Endometrial microvascular endothelial cells (primary cell): ENCODE measurements around the gene GFER. TPM values are rescaled to one million over a fixed set of nuclear protein-coding genes. Genes with fewer than 3 reads are reported as not detected.

Source experiments
- in situ Hi-C: cut with HindIII; loops from 2 replicates; pipeline ENCODE4 v1.10.0; 2017; ENCODE audit warnings: low sequenced_read_pairs, low pct_unique_long_range_greater_than_20kb; ENCODE audit errors: inconsistent ontology term
- total RNA-seq: library from RNA; depleted of rRNA; stranded (reverse); fragments of >200 nt; gene quantifications from one replicate; pipeline ENCODE4 v1.2.3, GENCODE V29; 2015; ENCODE audit errors: inconsistent ontology term

The GFER gene
- total RNA-seq, 1 donor from 2014 or later, result 17.2 TPM

DNA sequence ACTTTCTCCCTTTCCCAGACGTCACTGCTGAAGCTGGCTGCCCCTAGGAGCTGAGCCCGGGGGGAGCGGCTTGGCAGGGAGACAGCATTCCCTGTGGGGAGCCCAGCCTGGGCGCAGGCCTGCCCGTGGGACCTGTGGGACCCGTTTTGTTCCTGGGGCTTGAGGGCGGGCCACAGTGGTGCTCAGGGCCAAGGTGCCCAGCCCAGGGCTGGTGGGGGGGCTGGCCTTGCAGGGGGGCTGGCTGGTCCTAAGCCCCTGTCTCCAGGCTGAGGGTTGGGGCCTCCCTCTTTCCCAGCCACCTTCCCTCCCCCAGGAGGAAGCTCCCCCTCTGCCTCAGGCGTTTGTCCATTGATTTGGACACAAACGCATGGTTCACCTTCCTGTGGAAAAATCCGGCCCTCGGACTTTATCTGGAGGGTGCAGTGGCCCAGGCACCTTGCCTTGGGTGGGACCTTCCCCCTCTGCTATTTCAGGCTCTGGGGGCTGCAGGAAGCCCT, 47.1 kb downstream of the GFER start:
- in situ Hi-C loops, result loop anchor here (25.0 kb wide), 1 partner anchor 131 kb away; the partner anchor contains the start of gene TRAF7

DNA sequence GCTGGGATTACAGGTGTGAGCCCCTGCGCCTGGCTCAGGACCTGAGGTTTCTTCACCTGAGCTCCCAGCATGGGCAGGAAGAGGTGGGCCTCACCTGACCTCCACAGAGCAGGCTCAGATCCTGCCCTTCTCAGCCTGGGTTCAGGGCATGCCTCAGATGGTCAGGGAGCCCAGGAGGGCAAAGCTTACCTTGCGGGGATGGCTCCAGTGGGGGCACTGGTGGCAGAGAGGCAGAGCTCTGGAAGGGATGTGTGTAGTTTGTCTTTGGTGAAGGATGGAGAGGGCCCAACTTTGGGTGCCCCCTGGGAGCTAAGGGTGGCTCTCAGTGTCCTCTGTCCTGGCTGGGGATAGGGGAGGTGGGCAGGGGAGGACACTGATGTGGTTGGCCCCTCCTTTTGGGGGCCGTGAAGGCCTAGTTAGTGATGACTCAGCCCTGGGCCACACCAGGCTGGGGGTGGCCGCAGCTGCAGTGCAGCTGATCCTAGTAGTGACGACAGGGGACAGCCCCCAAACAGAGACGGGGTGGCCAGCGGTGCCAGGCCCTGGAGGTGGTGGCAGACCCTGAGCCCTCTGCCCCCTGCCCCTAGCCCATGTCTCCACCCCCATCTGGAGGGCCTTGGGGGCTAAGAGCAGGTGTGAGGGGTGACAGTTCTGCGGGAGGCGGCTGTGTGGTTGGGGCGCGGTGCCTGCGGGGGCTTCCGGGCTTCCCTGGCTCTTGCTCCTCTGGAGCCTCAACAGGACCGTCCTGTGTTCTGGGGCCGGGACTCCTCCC, 48.5 kb downstream of the GFER start:
- in situ Hi-C loops, result loop anchor here (25.0 kb wide), 1 partner anchor 130 kb away; the partner anchor contains the start of gene TRAF7

DNA sequence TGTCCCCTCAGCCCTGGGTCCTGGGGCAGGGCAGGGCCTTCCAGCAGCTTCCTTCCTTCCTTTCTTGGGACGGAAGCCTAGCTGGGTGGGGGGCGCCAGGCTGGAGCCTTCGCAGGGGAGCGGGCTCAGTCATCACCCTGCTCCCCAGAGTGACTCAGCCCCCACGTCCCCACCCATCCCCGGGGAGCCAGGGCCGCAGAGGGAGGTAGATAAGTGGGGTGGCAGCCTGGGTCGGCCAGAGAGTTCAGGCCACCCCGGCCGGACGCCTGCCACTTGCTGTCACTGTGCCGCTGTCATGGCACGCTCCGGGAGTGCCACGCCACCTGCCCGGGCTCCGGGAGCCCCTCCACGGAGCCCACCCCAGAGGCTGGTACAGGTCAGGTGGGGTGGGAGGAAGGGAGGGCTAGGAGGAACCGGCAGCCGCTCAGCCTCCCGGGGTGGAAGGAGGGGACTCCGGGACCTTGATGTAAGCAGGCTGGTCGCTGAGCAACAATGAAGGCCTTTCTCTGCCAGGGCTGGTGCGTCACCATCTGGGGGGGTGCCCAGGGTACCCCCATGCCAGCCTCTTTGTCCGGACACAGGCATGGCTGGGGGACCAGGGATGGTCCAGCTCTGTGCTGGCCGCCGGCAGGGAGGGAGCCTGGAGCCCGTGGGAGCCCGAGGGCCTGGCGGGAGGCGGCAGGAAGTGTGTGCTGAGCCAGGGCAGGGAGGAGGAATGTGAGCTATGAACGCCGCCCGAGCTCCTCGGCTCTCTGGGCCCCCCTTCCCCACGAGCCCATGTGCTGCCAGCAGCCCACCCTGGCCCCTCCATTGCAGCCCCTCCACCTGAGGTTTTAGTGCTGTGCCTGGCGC, 49.3 kb downstream of the GFER start:
- in situ Hi-C loops, result loop anchor here (25.0 kb wide), 1 partner anchor 129 kb away; the partner anchor contains the start of gene TRAF7

DNA sequence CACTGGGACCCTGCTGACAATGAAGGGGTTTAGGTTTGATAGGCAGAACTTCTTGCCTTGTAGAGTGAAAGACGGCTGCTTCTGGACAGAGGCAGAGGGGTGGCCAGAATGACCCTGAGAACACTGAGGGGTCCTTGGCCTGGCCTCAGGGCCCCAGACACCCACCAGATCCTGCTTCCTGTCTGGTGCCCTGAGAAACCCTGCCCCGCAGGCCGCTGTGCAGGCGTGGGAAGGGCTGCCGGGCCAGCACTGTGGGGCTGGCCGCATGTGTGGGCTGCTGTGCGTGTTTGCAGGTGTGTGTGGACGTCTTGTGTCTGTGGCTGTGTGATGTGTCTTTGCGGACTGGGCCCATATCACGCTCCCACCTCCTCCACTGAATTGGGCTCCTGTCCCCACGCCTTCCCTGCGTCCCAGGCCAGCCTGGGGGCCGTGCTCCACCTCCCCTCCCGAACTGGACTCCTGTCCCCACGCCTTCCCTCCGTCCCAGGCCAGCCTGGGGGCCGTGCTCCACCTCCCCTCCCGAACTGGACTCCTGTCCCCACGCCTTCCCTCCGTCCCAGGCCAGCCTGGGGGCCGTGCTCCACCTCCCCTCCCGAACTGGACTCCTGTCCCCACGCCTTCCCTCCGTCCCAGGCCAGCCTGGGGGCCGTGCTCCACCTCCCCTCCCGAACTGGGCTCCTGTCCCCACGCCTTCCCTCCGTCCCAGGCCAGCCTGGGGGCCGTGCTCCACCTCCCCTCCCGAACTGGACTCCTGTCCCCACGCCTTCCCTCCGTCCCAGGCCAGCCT, 50.1 kb downstream of the GFER start:
- in situ Hi-C loops, result loop anchor here (25.0 kb wide), 1 partner anchor 128 kb away; the partner anchor contains the start of gene TRAF7

DNA sequence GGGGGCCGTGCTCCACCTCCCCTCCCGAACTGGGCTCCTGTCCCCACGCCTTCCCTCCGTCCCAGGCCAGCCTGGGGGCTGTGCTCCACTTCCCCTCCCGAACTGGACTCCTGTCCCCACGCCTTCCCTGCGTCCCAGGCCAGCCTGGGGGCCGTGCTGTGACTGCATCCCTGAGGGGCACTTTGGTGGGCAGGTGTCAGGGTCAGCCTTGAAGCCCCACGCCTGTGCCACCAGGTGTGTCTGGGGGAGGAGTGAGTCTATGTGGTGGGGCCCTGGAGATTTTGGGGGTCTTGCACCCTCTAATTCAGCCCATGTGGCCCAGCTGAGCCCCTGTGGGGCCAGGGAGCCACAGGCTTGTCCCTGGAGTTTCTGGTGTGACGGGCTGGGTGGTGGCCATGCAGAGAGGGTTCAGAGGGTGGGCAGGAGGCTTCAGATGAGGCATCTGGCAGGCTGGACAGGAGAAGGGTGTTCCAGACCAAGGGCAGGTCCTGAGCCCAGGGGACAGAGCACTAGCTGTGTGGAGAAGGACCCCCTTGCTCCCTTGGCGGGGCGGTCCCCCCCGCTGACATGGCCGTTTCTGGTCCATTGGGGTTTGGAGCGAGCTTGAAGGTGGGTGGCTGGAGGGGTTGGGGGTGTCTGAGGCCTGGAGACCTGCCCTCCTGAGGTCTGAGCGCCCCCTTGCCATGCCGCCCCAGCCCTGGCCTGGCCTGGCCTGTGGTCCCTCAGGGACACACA, 50.9 kb downstream of the GFER start:
- in situ Hi-C loops, result loop anchor here (25.0 kb wide), 1 partner anchor 127 kb away; the partner anchor contains the start of gene TRAF7

DNA sequence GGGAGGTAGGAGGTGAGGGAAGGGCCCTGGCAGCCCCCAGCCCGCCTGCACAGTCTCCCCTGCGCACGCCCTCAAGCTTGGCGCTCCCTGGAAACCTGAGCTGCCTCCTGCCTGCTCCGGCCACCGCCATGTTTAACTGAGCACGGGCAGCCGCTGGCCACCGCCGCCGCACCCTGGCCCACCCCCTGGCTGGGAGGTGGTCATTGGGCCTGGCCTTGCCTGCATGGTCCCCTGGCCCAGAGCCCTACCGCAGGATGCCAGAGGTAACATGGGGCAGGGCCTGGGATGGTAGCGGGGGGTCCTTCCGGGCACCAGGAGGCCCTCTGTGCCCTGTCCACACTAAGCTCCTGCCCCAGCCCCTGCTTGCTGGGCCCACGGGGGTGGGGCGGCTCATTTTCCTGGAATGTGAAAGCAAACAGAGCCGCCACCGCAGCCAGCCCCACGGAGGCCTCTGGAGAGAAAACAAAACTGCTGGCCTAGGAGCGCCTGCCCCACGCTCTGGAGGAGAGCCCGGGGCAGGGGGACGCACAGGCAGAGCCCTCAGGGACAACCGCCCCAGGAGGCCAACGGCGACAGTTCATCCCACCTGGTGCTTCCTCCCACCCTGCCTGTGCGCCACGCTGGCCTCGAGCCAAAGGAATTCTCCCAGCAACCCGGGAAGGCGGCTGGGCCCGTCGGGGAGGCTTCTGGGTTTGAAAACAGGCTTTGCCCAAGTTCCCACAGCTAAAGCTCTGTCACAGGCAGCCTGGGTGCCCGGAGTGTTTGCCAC, 51.6 kb downstream of the GFER start:
- in situ Hi-C loops, result loop anchor here (25.0 kb wide), 1 partner anchor 127 kb away; the partner anchor contains the start of gene TRAF7

DNA sequence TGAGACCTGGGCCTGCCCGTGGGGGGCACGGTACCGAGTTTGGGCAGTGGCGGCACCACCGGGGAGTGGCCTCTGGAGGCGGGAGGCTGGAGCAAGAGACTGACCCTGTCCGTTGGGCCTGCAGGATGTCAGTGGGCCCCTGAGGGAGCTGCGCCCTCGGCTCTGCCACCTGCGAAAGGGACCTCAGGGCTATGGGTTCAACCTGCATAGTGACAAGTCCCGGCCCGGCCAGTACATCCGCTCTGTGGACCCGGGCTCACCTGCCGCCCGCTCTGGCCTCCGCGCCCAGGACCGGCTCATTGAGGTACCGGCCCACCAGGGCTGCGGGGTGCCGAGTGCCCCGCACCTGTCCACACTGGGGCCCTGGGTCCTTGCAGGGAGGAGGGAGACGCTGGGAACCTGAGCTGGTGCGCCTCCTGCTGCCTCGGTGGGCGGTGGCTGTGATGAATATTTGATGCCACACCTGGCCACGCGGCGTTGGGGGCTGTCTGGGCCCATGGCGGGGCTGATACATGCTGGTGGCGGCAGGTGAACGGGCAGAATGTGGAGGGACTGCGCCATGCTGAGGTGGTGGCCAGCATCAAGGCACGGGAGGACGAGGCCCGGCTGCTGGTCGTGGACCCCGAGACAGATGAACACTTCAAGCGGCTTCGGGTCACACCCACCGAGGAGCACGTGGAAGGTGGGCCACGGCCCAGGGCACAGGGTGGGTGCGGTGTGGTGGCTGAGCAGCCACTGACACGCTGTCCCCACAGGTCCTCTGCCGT, 52.4 kb downstream of the GFER start:
- in situ Hi-C loops, result loop anchor here (25.0 kb wide), 1 partner anchor 126 kb away; the partner anchor contains the start of gene TRAF7

DNA sequence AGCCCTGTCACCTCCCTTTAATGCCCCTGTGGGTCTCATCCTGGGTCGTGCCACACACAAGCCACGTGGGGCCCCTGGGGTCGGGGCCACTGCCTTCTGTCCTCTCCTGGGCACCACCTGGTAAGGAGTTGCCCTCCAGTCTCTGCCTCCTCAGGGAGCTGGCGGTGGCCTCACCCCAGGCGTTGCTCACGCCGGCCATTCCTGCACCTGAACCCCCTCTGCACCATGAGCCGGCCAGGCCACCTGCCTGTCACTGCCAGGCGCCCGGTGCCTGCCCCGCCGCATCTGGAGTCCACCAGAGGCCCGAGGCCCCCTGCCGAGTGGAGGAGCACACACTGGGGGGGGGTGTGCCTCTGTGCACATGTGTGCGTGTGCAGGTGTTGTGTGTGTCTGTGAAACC, 53.1 kb downstream of the GFER start:
- in situ Hi-C loops, result loop anchor here (25.0 kb wide), 1 partner anchor 125 kb away; the partner anchor contains the start of gene TRAF7

Other genes starting within 250 kb of the GFER start
- gene NME3, start 212.7 kb upstream of the GFER start, total RNA-seq, result 65.6 TPM
- 3.5 TPM for gene EME2, start 211.4 kb upstream of the GFER start, total RNA-seq
- gene MRPS34, start 211.1 kb upstream of the GFER start, total RNA-seq, result 148 TPM
- gene SPSB3, start 201.6 kb upstream of the GFER start, total RNA-seq, result 35.5 TPM
- gene NUBP2, start 201.2 kb upstream of the GFER start, total RNA-seq, result 96.6 TPM
- not detected for gene IGFALS, start 190.5 kb upstream of the GFER start, total RNA-seq
- 73.6 TPM for gene HAGH, start 157.4 kb upstream of the GFER start, total RNA-seq
- 71.5 TPM for gene FAHD1, start 157.0 kb upstream of the GFER start, total RNA-seq
- not detected for gene MEIOB, start 112.0 kb upstream of the GFER start, total RNA-seq
- not detected for gene HS3ST6, start 65.8 kb upstream of the GFER start, total RNA-seq
- 11.2 TPM for gene MSRB1, start 41.0 kb upstream of the GFER start, total RNA-seq
- not detected for gene RPL3L, start 29.5 kb upstream of the GFER start, total RNA-seq
- 270 TPM for gene NDUFB10, start 24.7 kb upstream of the GFER start, total RNA-seq
- 2,988 TPM for gene RPS2, start 19.4 kb upstream of the GFER start, total RNA-seq
- not detected for gene RNF151, start 17.3 kb upstream of the GFER start, total RNA-seq
- gene TBL3, start 12.1 kb upstream of the GFER start, total RNA-seq, result 79.9 TPM
- 0.09 TPM for gene NOXO1, start 2.7 kb upstream of the GFER start, total RNA-seq
- not detected for gene SYNGR3, start 5.8 kb downstream of the GFER start, total RNA-seq
- gene ZNF598, start 25.6 kb downstream of the GFER start, total RNA-seq, result 50.6 TPM
- gene NPW, start 35.6 kb downstream of the GFER start, total RNA-seq, result not detected
- gene NHERF2, start 42.7 kb downstream of the GFER start, total RNA-seq, result 194 TPM
- gene NTHL1, start 63.6 kb downstream of the GFER start, total RNA-seq, result 38.8 TPM
- gene TSC2, start 63.8 kb downstream of the GFER start, total RNA-seq, result 59.2 TPM
- 53.8 TPM for gene PKD1, start 151.7 kb downstream of the GFER start, total RNA-seq
- gene RAB26, start 164.4 kb downstream of the GFER start, total RNA-seq, result 0.74 TPM
- gene TRAF7, start 171.6 kb downstream of the GFER start, total RNA-seq, result 87.3 TPM
- gene CASKIN1, start 212.4 kb downstream of the GFER start, total RNA-seq, result not detected
- 40.6 TPM for gene MLST8, start 221.3 kb downstream of the GFER start, total RNA-seq
- gene BRICD5, start 226.7 kb downstream of the GFER start, total RNA-seq, result 1.9 TPM
- gene PGP, start 230.6 kb downstream of the GFER start, total RNA-seq, result 21.6 TPM
- gene E4F1, start 239.4 kb downstream of the GFER start, total RNA-seq, result 34.6 TPM